ENCODE data around the gene PDE4D. TPM values are rescaled to one million over a fixed set of nuclear protein-coding genes. Genes with fewer than 3 reads are reported as not detected.

The PDE4D gene
- total RNA-seq, 1 donor from 2014 or later: 81.0 TPM

GRCh38 chr5:59003641-59004040, 889.9 kb downstream of the PDE4D start:
- intact Hi-C loops (cut with micrococcal nuclease): no loop called here

- intact Hi-C loops (cut with micrococcal nuclease): no loop called here
Observed at GRCh38 chr5:59003124-59003523, 890.4 kb downstream of the PDE4D start.

- intact Hi-C loops (cut with micrococcal nuclease): no loop called here
Observed at GRCh38 chr5:59002162-59002825, 891.2 kb downstream of the PDE4D start.

GRCh38 chr5:59001716-59002115, 891.8 kb downstream of the PDE4D start:
- intact Hi-C loops (cut with micrococcal nuclease): no loop called here

- intact Hi-C loops (cut with micrococcal nuclease): no loop called here
Observed at GRCh38 chr5:59001154-59001553, 892.4 kb downstream of the PDE4D start.

- intact Hi-C loops (cut with micrococcal nuclease): no loop called here
Observed at GRCh38 chr5:59000211-59000610, 893.3 kb downstream of the PDE4D start.

- intact Hi-C loops (cut with micrococcal nuclease): no loop called here
Observed at GRCh38 chr5:58999804-59000203, 893.7 kb downstream of the PDE4D start.

GRCh38 chr5:58998544-58998943, 895.0 kb downstream of the PDE4D start:
- intact Hi-C loops (cut with micrococcal nuclease): no loop called here

- intact Hi-C loops (cut with micrococcal nuclease): loop anchor here (2.0 kb wide), 1 partner anchor 13 kb away; no protein-coding TSS in a partner anchor
Observed at GRCh38 chr5:58995779-58996178, 897.7 kb downstream of the PDE4D start.

GRCh38 chr5:58993461-58993860, 900.1 kb downstream of the PDE4D start:
- intact Hi-C loops (cut with micrococcal nuclease): loop anchor here (5.0 kb wide), 2 partner anchors 39 to 379 kb away; no protein-coding TSS in a partner anchor

GRCh38 chr5:58988938-58989337, 904.6 kb downstream of the PDE4D start:
- intact Hi-C loops (cut with micrococcal nuclease): no loop called here

- intact Hi-C loops (cut with micrococcal nuclease): no loop called here
Observed at GRCh38 chr5:58987193-58987592, 906.3 kb downstream of the PDE4D start.

GRCh38 chr5:58986281-58986680, 907.2 kb downstream of the PDE4D start:
- intact Hi-C loops (cut with micrococcal nuclease): no loop called here

GRCh38 chr5:58985759-58986158, 907.8 kb downstream of the PDE4D start:
- intact Hi-C loops (cut with micrococcal nuclease): no loop called here

- intact Hi-C loops (cut with micrococcal nuclease): no loop called here
Observed at GRCh38 chr5:58985311-58985710, 908.2 kb downstream of the PDE4D start.

- intact Hi-C loops (cut with micrococcal nuclease): loop anchor here (1.0 to 5.0 kb wide), 3 partner anchors 9 to 384 kb away; no protein-coding TSS in a partner anchor
Observed at GRCh38 chr5:58983526-58984452, 909.7 kb downstream of the PDE4D start.

GRCh38 chr5:58980890-58981289, 912.6 kb downstream of the PDE4D start:
- intact Hi-C loops (cut with micrococcal nuclease): loop anchor here (5.0 kb wide), 2 partner anchors 191 to 386 kb away; no protein-coding TSS in a partner anchor

GRCh38 chr5:58979090-58979489, 914.4 kb downstream of the PDE4D start:
- intact Hi-C loops (cut with micrococcal nuclease): no loop called here

GRCh38 chr5:58974601-58975000, 918.9 kb downstream of the PDE4D start:
- intact Hi-C loops (cut with micrococcal nuclease): no loop called here

GRCh38 chr5:58974083-58974482, 919.4 kb downstream of the PDE4D start:
- intact Hi-C loops (cut with micrococcal nuclease): no loop called here

- intact Hi-C loops (cut with micrococcal nuclease): loop anchor here (2.0 kb wide), 1 partner anchor 62 kb away; no protein-coding TSS in a partner anchor
Observed at GRCh38 chr5:58972301-58972700, 921.2 kb downstream of the PDE4D start.

- intact Hi-C loops (cut with micrococcal nuclease): no loop called here
Observed at GRCh38 chr5:58970766-58971165, 922.8 kb downstream of the PDE4D start.
